GM12874 (cell line): ENCODE results near the gene CRYBB3.

ENCODE experiments used
- CTCF ChIP-seq: IDR thresholded peaks from 2 replicates; pipeline ENCODE4 v1.5.1; 2011; ENCODE audit warnings: low read depth, mild to moderate bottlenecking, control low read depth, low read length, moderate library complexity; ENCODE audit not compliant: insufficient read depth

Gene CRYBB3

GRCh38 chr22:25202290-25202921 is 2.7 kb downstream of the CRYBB3 start:
- TF ChIP-seq CTCF = peak; percentile 88

- no peak for TF ChIP-seq CTCF
These were observed 3.4 kb downstream of the CRYBB3 start for GRCh38 chr22:25203082-25203481.

- no peak for TF ChIP-seq CTCF
These were observed 6.2 kb downstream of the CRYBB3 start for GRCh38 chr22:25205847-25206246.

- no peak for TF ChIP-seq CTCF
These were observed 7.3 kb downstream of the CRYBB3 start for GRCh38 chr22:25206998-25207397.

- no peak for TF ChIP-seq CTCF
These were observed 8.0 kb downstream of the CRYBB3 start for GRCh38 chr22:25207553-25208157.

GRCh38 chr22:25208328-25208727 is 8.7 kb downstream of the CRYBB3 start:
- TF ChIP-seq CTCF = no peak

- TF ChIP-seq CTCF = no peak
These were observed 9.3 kb downstream of the CRYBB3 start for GRCh38 chr22:25208743-25209505.
